Urinary bladder (tissue), 4 donors: ENCODE measurements around the gene IMMP2L. TPM values are rescaled to one million over a fixed set of nuclear protein-coding genes. Genes with fewer than 3 reads are reported as not detected.

ENCODE experiments used
- DNase-seq: peaks from one replicate; pipeline ENCODE4 v3.0.0-alpha.2; 2015; ENCODE audit errors: extremely low spot score
- H3K27ac ChIP-seq: one replicate; pipeline ENCODE4 v1.5.1; 2013; ENCODE audit warnings: low read depth, mild to moderate bottlenecking, moderate library complexity
- H3K36me3 ChIP-seq: one replicate; pipeline ENCODE4 v1.6.1; 2013; ENCODE audit warnings: mild to moderate bottlenecking, moderate library complexity; ENCODE audit not compliant: insufficient read depth
- H3K4me1 ChIP-seq: one replicate; pipeline ENCODE4 v1.6.1; 2013; ENCODE audit warnings: mild to moderate bottlenecking, moderate library complexity; ENCODE audit not compliant: insufficient read depth
- H3K4me3 ChIP-seq: one replicate; pipeline ENCODE4 v1.5.1; 2013; ENCODE audit warnings: low read depth, low read length
- WGBS: extraction: QIAGEN DNeasy Blood & Tissue Kit; methylation state at CpG from one replicate; pipeline ENCODE4 v1.1.7; 2013; 5-methylcytosine and 5-hydroxymethylcytosine counted together
- polyA plus RNA-seq: library from polyadenylated mRNA; stranded (reverse); fragments of 200-250 nt; gene quantifications from one replicate; pipeline ENCODE4 v1.2.3, GENCODE V29; 2013
- total RNA-seq: library from RNA; depleted of rRNA; stranded (reverse); fragments of >200 nt; gene quantifications from one replicate; pipeline ENCODE4 v1.2.3, GENCODE V29; 2014
- donor health status: healthy with polysubstance abuse.
- donor health status: healthy.

IMMP2L gene
- total and polyA plus RNA-seq, 2 donors, result 22.4 to 26.2 TPM

- Histone ChIP-seq H3K4me3 (no peak overlapping the region), H3K27ac (no peak overlapping the region), H3K4me1 (no peaks in the 10 kb centered on the region), H3K36me3 (no peaks in the 10 kb centered on the region)
- 95% methylated on average over 5 of the region's 5 CpGs for WGBS
- DNase-seq, result no peak
These were observed 568.0 kb downstream of the IMMP2L start for GRCh38 chr7:110994028-110994967.

- H3K4me3 ChIP-seq, result no peak overlapping the region
These were observed 573.3 kb downstream of the IMMP2L start for GRCh38 chr7:110988890-110989501.

GRCh38 chr7:110988348-110988747 lies 573.9 kb downstream of the IMMP2L start:
- no peak for DNase-seq
- Histone ChIP-seq H3K4me3 (no peak overlapping the region), H3K36me3 (no peaks in the 10 kb centered on the region), H3K4me1 (no peaks in the 10 kb centered on the region), H3K27ac (no peak overlapping the region)
- 96% methylated on average over 2 of the region's 2 CpGs for WGBS

More at GRCh38 chr7:110988890-110989501, 573.3 kb downstream of the IMMP2L start:
- WGBS, result 91% methylated on average over 10 of the region's 10 CpGs
- no peaks in the 10 kb centered on the region for H3K4me1 ChIP-seq
- no peaks in the 10 kb centered on the region for H3K36me3 ChIP-seq
- no peak for DNase-seq
- no peak overlapping the region for H3K27ac ChIP-seq

GRCh38 chr7:110987127-110987693 lies 575.1 kb downstream of the IMMP2L start:
- no peak for DNase-seq
- WGBS, result 86% methylated on average over 1 of the region's 1 CpG

GRCh38 chr7:110983822-110984456 lies 578.4 kb downstream of the IMMP2L start:
- Histone ChIP-seq H3K4me3 (no peak overlapping the region), H3K4me1 (no peaks in the 10 kb centered on the region), H3K27ac (no peak overlapping the region), H3K36me3 (no peaks in the 10 kb centered on the region)
- DNase-seq, result no peak
- 66% methylated on average over 3 of the region's 3 CpGs for WGBS

More at GRCh38 chr7:110987127-110987693, 575.1 kb downstream of the IMMP2L start:
- Histone ChIP-seq H3K4me3 (no peak overlapping the region), H3K36me3 (no peaks in the 10 kb centered on the region), H3K4me1 (no peaks in the 10 kb centered on the region), H3K27ac (no peak overlapping the region)

- H3K4me1 ChIP-seq, result no peaks in the 10 kb centered on the region
- H3K27ac ChIP-seq, result no peak overlapping the region
- 96% methylated on average over 4 of the region's 4 CpGs for WGBS
- H3K36me3 ChIP-seq, result no peaks in the 10 kb centered on the region
- H3K4me3 ChIP-seq, result no peak overlapping the region
- no peak for DNase-seq
These were observed 585.1 kb downstream of the IMMP2L start for GRCh38 chr7:110977127-110977737.

- no peaks in the 10 kb centered on the region for H3K36me3 ChIP-seq
- no peak overlapping the region for H3K27ac ChIP-seq
- no peaks in the 10 kb centered on the region for H3K4me1 ChIP-seq
- H3K4me3 ChIP-seq, result no peak overlapping the region
- no peak for DNase-seq
These were observed 586.8 kb downstream of the IMMP2L start for GRCh38 chr7:110975486-110975885.

- no peak overlapping the region for H3K4me3 ChIP-seq
- no peak for DNase-seq
- no peaks in the 10 kb centered on the region for H3K4me1 ChIP-seq
- no peak overlapping the region for H3K27ac ChIP-seq
- WGBS, result 76% methylated on average over 3 of the region's 3 CpGs
- H3K36me3 ChIP-seq, result no peaks in the 10 kb centered on the region
These were observed 587.9 kb downstream of the IMMP2L start for GRCh38 chr7:110974441-110974840.

GRCh38 chr7:110973196-110973990 lies 588.9 kb downstream of the IMMP2L start:
- Histone ChIP-seq H3K4me3 (no peak overlapping the region), H3K36me3 (no peaks in the 10 kb centered on the region), H3K4me1 (no peaks in the 10 kb centered on the region), H3K27ac (no peak overlapping the region)
- DNase-seq, result no peak
- WGBS, result 81% methylated on average over 6 of the region's 6 CpGs

- 72% methylated on average over 6 of the region's 6 CpGs for WGBS
- Histone ChIP-seq H3K36me3 (no peaks in the 10 kb centered on the region), H3K4me3 (no peak overlapping the region), H3K27ac (no peak overlapping the region), H3K4me1 (no peaks in the 10 kb centered on the region)
- no peak for DNase-seq
These were observed 597.5 kb downstream of the IMMP2L start for GRCh38 chr7:110964775-110965174.

GRCh38 chr7:110962826-110963225 lies 599.5 kb downstream of the IMMP2L start:
- no peak overlapping the region for H3K4me3 ChIP-seq
- no peaks in the 10 kb centered on the region for H3K4me1 ChIP-seq
- H3K36me3 ChIP-seq, result no peaks in the 10 kb centered on the region
- no peak for DNase-seq
- whole genome bisulfite sequencing, result 85% methylated on average over 3 of the region's 3 CpGs
- H3K27ac ChIP-seq, result no peak overlapping the region

- WGBS, result 78% methylated on average over 2 of the region's 2 CpGs
- H3K4me1 ChIP-seq, result no peaks in the 10 kb centered on the region
- DNase-seq, result no peak
- no peak overlapping the region for H3K27ac ChIP-seq
- H3K36me3 ChIP-seq, result no peaks in the 10 kb centered on the region
- H3K4me3 ChIP-seq, result no peak overlapping the region
These were observed 599.9 kb downstream of the IMMP2L start for GRCh38 chr7:110962374-110962773.

GRCh38 chr7:110960811-110961210 lies 601.5 kb downstream of the IMMP2L start:
- Histone ChIP-seq H3K36me3 (no peaks in the 10 kb centered on the region), H3K4me3 (no peak overlapping the region), H3K27ac (no peak overlapping the region), H3K4me1 (no peaks in the 10 kb centered on the region)
- no peak for DNase-seq
